HG02588 (cell line): ENCODE results near the gene RUBCNL.
"Not testable (repeated sequence)": the region's sequence is repeated elsewhere in the genome, so short reads cannot be mapped to it uniquely, and the experiment has no call there.

Experiments used
- ATAC-seq: cut with Tn5 transposase; IDR thresholded peaks from one replicate; pipeline ENCODE4 v1.9.1; 2021; ENCODE audit warnings: mild to moderate bottlenecking, moderate library complexity; ENCODE audit not compliant: unreplicated experiment

Gene RUBCNL

DNA sequence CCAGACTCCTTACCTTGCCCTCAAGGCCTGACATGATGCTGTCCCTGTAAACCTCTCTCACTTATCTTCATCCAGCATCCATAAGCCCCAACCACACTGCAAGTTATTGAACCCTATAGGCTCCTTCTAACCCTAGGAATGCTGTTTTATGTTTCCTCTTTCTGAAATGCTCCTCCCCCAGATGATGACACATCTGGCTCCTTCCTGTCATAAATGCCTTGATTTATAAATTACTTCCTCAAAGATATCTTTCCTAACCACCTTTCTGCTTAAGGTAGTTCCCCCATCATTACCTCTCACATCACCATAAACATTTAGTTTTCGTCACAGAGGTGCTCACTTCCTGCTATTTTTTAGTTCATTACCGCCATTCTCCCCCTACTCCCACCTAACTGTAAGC, 12.3 kb downstream of the RUBCNL start:
- ATAC-seq: no peak

DNA sequence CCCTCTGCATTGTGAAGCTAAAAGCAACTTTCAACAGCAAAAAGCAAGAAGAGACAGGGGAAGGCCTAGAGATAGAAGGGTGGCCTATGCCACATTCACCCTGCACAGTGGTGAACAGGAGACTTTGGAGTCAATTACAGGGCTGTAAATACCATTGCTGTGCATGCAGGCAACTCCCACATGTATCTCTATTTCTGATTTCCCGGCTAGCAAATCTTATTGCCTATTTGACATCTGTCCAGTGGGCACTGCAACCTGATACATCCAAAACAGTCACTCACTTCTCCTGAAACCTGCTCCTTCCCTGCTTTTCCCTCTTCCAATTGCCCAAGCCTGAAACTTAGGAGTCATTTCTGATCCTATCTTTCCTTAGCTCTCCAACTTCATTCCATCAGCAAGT, 13.4 kb downstream of the RUBCNL start:
- ATAC-seq: no peak

DNA sequence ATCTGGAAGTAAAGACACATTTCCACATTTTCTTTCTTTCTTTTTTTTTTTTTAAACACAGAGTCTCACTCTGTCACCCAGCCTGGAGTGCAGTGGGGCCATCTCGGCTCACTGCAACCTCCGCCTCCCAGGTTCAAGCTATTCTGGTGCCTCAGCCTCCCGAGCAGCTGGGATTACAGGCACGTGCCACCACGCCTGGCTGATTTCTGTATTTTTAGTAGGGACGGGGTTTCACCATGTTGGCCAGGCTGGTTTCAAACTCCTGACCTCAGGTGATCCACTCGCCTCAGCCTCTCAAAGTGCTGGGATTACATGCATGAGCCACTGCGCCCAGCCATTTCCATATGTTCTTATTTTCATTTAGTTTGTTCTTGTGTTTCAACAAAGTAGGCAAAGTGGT, 14.1 kb downstream of the RUBCNL start:
- ATAC-seq: not testable (repeated sequence)

DNA sequence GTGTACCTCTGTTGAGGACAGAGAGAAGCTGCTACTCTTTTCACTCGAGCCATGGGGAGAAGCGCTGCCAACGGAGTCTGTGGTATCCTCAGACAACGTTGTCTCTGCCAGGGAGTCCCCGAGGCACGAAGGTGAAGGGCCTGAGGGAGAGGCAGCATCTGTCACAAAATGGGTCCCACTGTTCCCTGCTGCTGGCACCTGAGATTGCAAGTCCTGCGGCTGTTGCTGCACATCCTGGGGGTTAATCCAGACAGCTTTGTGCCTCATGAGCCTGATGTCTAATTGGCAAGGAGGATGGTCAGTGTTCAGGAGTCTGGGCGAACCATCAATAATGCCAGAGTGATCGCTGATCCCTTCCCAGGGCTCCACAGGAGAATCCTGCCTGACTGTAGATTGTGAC, 15.0 kb downstream of the RUBCNL start:
- no peak for ATAC-seq

DNA sequence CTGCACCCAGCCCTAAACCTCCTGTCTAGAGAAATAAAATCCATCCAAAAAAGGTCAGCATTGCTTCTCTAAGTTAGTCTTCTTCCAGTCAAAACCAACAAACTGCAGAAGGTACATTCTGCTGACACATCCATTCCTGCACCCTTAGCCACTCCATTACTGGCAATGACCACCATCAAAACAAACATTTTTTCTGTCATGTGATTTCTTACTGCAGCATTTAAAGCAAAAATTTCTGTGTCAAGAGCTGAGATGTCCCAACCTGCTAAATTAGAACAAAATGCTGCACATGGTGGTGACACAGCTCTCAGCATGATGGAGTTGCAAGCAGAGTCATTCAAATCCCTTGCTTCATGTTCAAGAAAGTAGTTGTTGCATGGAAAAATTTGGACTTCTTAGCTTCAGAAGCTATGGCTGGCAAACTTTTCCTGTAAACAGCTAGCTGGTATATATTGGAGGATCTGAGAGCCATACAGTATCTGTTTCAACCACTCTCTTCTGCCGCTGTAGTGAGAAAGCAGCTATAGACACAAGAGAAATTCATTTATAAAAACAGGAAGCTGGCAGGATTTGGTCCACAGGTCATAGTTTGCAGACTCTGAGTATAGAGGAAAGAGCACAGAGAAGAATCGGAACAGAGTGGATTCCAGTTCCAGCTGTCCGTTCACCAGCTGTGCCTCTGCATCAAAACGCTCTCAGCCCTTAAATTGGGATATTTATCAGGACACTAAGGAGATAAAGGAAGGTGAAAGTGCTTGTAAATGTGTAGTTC, 17.4 kb downstream of the RUBCNL start:
- peak; percentile 61 for ATAC-seq

DNA sequence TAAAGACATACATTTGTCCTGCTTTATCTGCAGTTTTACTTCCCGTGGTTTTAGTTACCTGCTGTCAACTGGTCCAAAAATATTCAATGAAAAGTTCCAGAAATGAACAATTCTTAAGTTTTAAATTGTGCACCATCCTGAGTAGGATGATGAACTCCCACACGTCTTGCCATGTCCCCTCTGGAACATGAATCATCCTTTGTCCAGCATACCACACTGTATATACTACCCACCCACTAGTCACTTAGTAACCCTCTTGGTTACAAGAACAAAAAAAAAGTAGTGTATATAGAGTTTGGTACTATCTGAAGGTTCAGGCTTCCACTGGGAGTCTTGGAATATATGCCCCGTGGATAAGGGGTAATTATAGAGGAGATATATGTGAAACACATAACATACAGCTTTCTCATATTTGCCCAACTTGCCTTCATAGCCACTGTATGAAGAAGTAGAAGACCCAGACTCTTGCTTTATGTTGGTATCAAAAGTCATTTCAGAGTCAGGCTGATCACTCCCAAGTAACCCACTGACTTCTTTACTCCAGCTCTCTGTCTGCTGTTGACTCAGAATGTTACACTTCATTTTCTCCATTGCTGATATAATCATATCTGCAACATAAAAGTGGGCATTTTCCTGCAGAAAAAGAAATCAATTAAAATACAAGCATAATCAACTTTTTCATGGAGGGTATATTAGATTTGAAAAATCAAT, 19.3 kb downstream of the RUBCNL start:
- ATAC-seq: no peak

DNA sequence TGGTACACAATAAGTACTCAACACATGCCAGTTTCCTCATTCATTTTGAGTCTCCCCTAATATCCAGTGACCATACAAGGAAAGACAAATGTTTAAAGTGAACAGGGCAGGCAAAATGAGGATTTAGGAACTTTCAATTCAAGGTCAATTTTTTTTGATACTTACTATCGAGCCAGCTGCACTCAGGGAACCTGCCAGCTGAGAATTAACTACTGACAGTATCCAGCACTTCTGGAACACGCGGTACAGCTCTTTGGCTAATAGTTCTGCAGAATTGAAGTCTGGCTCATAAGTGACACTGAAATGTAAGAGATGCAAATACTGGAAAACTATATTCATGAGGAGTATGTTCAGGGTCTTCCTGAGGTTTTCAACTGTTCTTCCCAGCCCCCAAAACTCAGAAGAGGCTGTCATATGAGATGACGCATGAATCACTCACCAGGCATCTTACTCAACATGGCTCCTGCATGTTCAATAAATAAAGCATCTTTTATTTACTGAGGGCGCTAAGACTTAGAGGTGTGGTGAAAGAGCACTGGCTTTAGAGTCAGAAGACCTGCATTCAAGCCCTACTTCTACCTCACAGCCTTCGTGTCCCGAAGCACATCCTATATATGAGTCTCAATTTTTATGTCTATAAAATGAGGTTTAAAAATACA, 25.6 kb downstream of the RUBCNL start:
- no peak for ATAC-seq

DNA sequence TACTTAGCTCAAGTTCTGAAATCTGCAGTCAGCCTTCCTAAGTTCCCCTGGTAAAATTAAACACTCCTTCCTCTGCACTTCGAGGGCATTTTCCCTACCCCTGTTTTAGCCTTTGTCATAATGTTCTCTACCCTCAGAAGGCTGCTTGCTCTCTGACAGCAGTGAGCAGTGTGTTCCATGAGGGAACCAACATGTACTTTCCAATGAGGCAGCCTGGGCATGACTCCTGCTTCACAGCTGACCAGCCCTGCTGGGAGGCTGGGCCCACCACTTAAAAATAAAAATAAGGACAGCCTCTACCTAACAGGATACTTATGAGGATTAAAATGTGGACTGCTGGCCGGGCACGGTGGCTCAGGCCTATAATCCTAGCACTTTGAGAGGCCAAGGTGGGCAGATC, 26.4 kb downstream of the RUBCNL start:
- no peak for ATAC-seq

DNA sequence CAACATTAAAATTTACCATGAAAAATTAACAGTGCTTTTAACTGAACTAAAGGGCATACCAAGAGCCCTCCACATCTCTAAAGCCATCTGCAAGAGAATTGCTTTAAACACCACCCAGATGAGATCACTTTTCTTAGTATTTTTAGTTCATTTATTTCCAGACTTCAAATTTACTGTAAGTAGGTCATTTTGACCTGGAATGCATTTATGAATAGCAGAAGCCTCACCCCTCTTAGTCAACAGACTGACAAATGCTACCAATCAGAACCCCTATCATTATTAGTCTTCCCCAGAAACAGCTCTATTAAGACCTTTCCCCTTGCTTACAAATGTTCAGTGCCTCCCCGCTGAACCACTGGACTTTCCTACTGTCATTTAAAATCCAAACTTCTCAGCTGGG, 27.3 kb downstream of the RUBCNL start:
- no peak for ATAC-seq

DNA sequence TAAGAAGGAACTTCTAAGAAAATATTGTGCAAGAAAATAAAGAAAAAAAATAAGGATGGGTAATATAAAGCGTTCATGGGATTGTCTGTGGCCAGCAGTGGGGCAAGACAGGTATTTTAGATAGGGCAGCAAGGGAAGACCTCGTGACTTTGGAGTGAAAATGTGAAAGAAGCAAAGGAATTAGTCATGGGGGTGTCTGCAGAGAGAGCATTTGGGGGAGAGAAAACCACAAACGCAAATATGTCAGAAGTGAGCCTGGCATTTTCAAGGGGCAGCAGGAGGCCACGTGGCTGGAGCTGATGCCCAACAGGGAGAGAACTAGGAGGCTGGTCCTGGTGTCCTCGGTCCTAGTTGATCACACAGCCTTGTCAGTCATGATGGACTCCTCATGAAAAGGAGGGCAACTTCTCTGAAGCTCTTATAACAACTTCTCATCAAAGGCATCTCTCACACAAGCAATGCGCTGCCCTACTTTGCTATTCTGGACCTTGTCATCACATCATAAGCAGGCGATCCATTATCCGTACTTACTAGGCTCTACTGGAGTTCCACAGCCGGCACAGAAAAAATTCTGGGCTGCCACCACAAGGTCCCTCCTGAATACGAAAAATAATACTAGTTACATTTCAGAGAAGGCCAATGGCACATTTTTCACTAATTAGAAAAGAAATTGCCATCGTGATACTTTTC, 31.0 kb downstream of the RUBCNL start:
- ATAC-seq: no peak

DNA sequence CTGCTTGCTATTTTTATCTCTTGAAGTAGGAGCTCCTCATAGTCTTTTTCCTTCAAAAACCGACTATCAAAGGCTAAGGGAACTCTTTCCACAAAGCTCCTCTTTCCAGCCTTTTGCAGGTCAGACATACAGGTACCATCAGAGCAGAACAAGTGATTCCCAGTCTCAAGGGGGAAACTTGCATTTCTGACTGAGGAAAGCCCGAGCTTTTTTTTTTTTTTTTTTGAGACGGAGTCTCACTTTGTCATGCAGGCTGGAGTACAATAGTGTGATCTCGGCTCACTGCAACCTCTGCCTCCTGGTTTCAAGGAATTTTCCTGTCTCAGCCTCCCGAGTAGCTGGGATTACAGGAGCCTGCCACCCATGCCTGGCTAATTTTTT, 32.0 kb downstream of the RUBCNL start:
- no peak for ATAC-seq

DNA sequence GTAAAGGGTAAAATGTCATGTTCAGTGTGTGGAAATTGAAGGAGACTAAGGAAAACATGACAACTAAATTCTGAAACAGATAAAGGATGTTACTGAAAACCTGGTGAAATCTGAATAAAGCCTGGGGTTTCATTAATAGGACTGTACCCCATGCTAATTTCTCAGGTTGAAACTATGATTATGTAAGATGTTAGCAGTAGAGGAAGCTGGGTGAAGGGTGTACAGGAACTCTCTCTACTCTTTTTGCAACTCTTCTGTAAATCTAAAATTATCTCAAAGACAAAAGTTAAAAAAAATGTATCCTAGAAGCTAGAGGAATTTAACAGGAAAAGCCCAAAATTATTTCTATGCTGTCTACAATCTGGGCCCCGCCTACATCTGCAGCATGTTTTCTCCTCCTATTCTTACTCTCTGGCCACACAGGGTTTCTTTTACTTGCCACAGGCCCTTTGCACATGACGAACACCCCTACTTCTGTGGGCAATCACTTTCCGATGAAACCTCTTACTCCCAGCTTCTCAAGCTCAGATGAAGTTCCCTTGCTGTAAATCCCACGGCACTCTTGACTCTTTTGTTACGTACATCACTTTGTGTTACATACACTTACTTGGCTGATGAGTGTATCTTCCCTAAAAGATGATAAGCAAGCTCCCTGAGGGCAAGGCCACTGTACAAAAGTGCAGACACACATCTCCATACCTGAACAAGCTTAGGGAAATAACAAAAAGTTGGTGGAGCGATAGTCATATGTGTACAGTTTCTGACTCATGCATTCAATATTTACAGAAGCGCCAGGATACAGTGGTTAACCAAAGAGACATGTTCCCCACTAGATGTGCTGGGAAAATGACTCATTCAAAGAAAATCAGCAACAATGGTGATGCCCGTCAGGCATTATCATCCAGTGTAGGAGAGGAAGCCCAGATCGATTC, 32.6 kb downstream of the RUBCNL start:
- no peak for ATAC-seq

DNA sequence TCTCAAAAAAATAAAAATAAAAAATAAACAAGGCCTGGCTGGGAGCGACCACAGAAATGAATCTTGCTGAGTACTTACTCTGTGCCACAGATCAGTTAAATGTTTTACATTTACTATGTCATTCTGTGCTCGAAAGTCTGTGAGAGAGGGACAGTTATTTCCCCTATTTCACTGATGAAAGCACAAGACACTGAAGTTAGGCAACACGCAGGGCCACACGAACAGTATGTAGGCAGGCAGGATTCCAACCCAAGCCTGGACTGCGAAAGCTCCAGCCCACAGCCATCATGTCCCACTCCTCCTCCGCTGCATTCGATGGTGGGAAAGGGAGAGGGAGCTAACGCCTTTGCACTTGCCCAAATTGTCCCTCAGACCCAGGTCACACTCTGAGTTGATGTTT, 34.2 kb downstream of the RUBCNL start:
- ATAC-seq: no peak

DNA sequence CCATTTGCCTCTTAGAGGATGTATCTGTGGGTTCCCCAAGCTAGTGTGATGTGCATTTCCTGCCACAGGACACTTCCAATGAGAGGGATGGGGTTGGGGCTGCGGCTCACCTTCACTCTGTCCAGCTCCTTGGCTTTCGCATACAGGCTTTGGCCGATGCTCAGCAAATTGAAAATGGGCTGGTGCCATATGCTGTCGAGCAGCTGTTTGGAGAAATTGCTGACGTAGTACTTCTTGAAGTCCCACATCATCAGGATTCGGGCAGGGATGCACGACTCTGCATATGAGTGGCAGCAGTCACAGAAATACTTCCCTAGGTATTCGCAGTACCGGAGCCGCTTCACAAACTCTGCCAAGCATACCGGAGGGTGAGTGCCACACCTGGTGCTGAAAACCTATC, 37.0 kb downstream of the RUBCNL start:
- no peak for ATAC-seq

DNA sequence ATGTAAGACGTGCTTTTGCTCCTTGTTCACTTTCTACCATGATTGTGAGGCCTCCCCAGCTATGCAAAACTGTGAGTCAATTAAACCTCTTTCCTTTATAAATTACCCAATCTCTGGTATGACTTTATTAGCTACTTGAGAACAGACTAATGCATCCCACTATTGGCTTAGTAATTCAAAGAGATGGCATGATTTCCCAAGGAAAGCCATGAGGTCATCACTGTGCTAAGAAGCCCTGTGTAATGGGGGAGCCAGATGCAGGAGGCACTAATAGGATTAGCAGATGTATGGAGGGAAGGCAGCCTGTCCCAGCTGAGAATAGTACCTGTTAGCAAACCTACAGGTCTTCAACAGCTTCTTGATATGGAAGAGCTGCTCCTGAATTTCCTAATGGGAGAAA, 38.1 kb downstream of the RUBCNL start:
- ATAC-seq: no peak

DNA sequence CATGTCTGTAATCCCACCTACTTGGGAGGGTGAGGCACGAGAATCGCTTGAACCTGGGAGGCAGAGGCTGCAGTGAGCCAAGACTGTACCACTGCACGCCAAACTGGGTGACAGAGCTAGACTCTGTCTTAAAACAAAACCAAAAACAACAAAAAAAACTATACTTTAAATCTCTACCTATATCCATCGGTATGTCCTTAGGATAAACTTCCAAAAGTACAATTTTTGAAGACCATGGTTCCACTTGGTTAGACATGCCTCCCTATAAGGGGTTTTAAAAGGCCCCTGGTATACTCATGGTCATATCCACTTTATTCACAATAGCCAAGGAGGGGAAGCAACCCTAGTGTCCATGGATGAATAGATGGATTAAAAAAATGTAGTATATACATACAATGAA, 39.8 kb downstream of the RUBCNL start:
- ATAC-seq: no peak

DNA sequence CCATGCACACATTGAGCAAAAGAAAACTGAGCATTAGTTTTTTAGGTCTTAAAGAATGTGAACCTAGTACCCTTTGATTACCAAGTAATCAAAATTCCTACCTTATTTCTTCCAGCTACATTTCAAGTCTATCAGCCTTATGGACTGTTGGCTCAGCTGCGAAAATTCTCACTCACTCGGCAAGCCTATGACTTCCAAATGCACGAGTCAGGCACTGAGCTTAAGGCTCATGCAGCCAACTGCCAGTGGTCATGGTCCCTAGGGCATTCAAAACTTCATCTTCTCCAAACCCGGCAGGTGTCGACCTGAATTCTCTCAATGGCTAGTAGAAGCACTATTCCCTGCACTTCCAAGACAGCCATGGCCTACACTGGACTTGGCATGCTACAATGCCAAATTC, 41.2 kb downstream of the RUBCNL start:
- no peak for ATAC-seq

DNA sequence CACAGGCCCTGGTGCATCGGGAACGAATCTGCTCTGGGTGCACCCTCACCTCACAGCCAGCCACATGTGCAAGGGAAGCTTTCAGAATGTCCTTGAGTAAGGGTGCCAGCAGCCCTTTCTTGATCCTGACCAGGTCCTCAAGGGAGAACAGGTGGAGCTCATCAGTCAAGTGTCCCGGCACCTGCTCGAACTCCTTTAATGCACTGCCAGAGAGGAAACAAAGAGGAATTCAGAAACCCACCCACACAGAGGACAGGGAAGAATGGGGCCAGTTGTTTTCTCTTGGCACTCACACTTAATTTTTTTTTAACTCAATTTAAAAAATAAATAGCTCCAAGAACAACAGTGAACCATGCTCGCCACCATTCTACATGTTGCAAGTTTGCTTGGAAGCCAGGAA, 41.7 kb downstream of the RUBCNL start:
- ATAC-seq: no peak

DNA sequence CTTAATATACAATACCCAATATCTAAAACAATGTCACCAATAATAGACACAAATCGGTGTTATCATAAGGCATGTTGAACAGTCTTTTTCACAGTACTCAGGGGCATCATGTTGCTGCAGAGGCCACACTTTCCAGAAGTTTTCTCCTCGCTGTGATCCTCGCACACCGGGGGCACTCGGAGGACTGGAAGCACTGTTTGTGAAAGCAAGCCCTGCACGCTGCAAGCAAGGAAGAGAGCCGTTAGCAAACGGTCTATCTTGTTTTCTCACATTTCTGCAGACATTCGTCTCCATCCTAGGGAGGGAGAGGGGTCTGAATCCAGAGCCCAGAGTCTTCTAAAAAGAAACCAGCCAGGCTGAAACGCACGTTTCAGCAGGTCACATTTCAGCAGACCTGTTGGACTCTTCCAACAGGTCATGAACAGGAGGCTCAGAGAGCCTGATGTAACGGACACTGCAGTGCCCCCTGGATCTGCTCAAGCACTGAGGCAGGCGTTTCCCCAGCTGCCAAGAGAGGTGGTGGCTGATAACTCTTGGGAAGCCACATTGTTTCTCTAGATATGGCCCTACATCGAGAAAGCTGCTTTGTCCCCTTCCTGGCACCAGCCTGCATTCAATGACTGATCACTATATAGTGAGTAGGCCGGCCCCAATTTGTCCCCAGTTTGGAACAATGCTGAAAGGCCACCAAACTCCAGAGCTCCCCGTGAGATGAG, 43.6 kb downstream of the RUBCNL start:
- no peak for ATAC-seq

DNA sequence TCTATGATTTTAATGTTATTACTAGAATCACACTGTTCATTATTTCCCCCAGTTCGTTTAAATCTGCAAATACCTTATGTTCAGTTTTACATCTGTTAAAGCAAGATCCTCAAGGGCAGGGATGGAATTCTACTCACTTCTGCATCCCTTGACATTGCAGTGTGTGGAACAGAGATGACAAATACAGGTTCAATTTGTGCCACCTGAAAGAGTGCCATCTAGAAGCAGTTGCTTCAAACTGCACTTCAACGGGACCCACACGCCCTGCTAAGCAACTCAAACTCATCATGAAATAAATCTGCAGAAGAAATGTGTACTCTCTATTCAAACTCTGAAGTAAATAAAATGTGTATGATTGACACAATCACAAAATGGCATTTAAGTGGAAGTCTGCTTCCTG, 44.5 kb downstream of the RUBCNL start:
- ATAC-seq: no peak
